SU-DHL-6 (cell line): ENCODE measurements around the gene ILDR2.

Experiments
- H2AFZ ChIP-seq: fragments of 200-600 bp; sonication (generic); 2 replicates; pipeline ENCODE4 v1.6.1; 2014; ENCODE audit warnings: low read depth, mild to moderate bottlenecking, moderate library complexity, mixed read lengths, antibody characterized with exemption, low read length; ENCODE audit not compliant: severe bottlenecking
- H3F3A ChIP-seq: fragments of 200-600 bp; shearing (Covaris generic); 2 replicates; pipeline ENCODE4 v1.6.0; 2016; ENCODE audit warnings: antibody characterized with exemption, mild to moderate bottlenecking; ENCODE audit not compliant: insufficient read depth
- H3K27ac ChIP-seq: fragments of 200-600 bp; sonication (generic); 2 replicates; pipeline ENCODE4 v1.5.1; 2016; ENCODE audit warnings: low read depth, mild to moderate bottlenecking, low read length, moderate library complexity, mixed read lengths
- H3K27me3 ChIP-seq: fragments of 200-600 bp; sonication (generic), shearing (Covaris generic); 2 replicates; pipeline ENCODE4 v1.6.0; 2014; ENCODE audit warnings: mild to moderate bottlenecking, low read length
- H3K36me3 ChIP-seq: fragments of 200-600 bp; sonication (generic); 2 replicates; pipeline ENCODE4 v1.6.1; 2014; ENCODE audit warnings: mild to moderate bottlenecking, low read length, mixed read lengths
- H3K4me2 ChIP-seq: fragments of 300-600, 200-600 bp; shearing (Covaris generic), sonication (generic); 2 replicates; pipeline ENCODE4 v1.6.0; 2014; ENCODE audit warnings: low read length, low read depth, mild to moderate bottlenecking; ENCODE audit not compliant: poor library complexity, severe bottlenecking
- H3K4me3 ChIP-seq: fragments of 200-600 bp; sonication (generic); 2 replicates; pipeline ENCODE4 v1.5.1; 2014; ENCODE audit warnings: antibody characterized with exemption, low read length, mild to moderate bottlenecking, mixed read lengths; ENCODE audit not compliant: insufficient read depth, poor library complexity, severe bottlenecking
- H3K79me2 ChIP-seq: fragments of 200-600 bp; sonication (generic); 2 replicates; pipeline ENCODE4 v1.6.1; 2014; ENCODE audit warnings: mild to moderate bottlenecking, low read length, moderate library complexity; ENCODE audit not compliant: insufficient read depth
- H3K9ac ChIP-seq: fragments of 200-600 bp; sonication (generic); 2 replicates; pipeline ENCODE4 v1.7.0; 2014; ENCODE audit warnings: mild to moderate bottlenecking, low read length
- H3K9me2 ChIP-seq: fragments of 200-600 bp; sonication (generic); replicated peaks from 2 replicates; pipeline ENCODE4 v1.6.1; 2014; ENCODE audit warnings: low read length; ENCODE audit not compliant: insufficient read depth
- H3K9me3 ChIP-seq: fragments of 200-600 bp; sonication (generic); 2 replicates; pipeline ENCODE4 v1.6.1; 2014; ENCODE audit warnings: low read length, mixed read lengths; ENCODE audit not compliant: insufficient read depth
- H4K20me1 ChIP-seq: fragments of 200-600 bp; sonication (generic); 2 replicates; pipeline ENCODE4 v1.6.1; 2014; ENCODE audit warnings: low read depth, mild to moderate bottlenecking, antibody characterized with exemption, low read length, moderate library complexity, mixed read lengths
- CTCF ChIP-seq: fragments of 200-600 bp; sonication (generic); IDR thresholded peaks from one replicate; pipeline ENCODE4 v1.5.1; 2017; ENCODE audit warnings: antibody characterized with exemption, mild to moderate bottlenecking, low read length, moderate library complexity; ENCODE audit not compliant: insufficient read depth, poor library complexity, severe bottlenecking
- EZH2phosphoT487 ChIP-seq: fragments of 200-600 bp; sonication (generic), shearing (Covaris generic); conservative IDR thresholded peaks from 2 replicates; pipeline ENCODE4 v1.6.1; 2018; ENCODE audit warnings: mild to moderate bottlenecking, antibody characterized with exemption, low read length, moderate library complexity, mixed read lengths

Gene ILDR2

GRCh38 chr1:166972826-166973225, 2.5 kb downstream of the ILDR2 start:
- Histone ChIP-seq H3K27ac (no peak overlapping the region), H3F3A (peaks cover 7% of the 10 kb centered on the region), H3K36me3 (no peaks in the 10 kb centered on the region), H3K4me3 (no peak overlapping the region), H3K79me2 (no peaks in the 10 kb centered on the region), H4K20me1 (no peaks in the 10 kb centered on the region), H3K9ac (no peak overlapping the region), H3K9me3 (no peaks in the 10 kb centered on the region), H3K27me3 (no peaks in the 10 kb centered on the region), H3K4me2 (no peak overlapping the region), H3K9me2 (no peaks in the 10 kb centered on the region), H2AFZ (no peak overlapping the region)
- TF ChIP-seq CTCF (no peak), EZH2phosphoT487 (no peak)

GRCh38 chr1:166972193-166972592, 3.1 kb downstream of the ILDR2 start:
- Histone ChIP-seq H3K9me2 (no peaks in the 10 kb centered on the region), H4K20me1 (no peaks in the 10 kb centered on the region), H2AFZ (no peak overlapping the region), H3K27ac (no peak overlapping the region), H3K27me3 (no peaks in the 10 kb centered on the region), H3K9ac (no peak overlapping the region), H3K36me3 (no peaks in the 10 kb centered on the region), H3K9me3 (no peaks in the 10 kb centered on the region), H3K4me2 (no peak overlapping the region), H3K79me2 (no peaks in the 10 kb centered on the region), H3K4me3 (no peak overlapping the region), H3F3A (peaks cover 7% of the 10 kb centered on the region)
- TF ChIP-seq CTCF (no peak), EZH2phosphoT487 (no peak)

- Histone ChIP-seq H3F3A (peaks cover 6% of the 10 kb centered on the region), H2AFZ (no peak overlapping the region), H4K20me1 (no peaks in the 10 kb centered on the region), H3K27ac (no peak overlapping the region), H3K79me2 (no peaks in the 10 kb centered on the region), H3K4me2 (no peak overlapping the region), H3K27me3 (no peaks in the 10 kb centered on the region), H3K9ac (no peak overlapping the region), H3K36me3 (no peaks in the 10 kb centered on the region), H3K9me3 (no peaks in the 10 kb centered on the region), H3K9me2 (no peaks in the 10 kb centered on the region), H3K4me3 (no peak overlapping the region)
- TF ChIP-seq CTCF = no peak
- TF ChIP-seq EZH2phosphoT487 = no peak
These were observed 4.1 kb downstream of the ILDR2 start for GRCh38 chr1:166971252-166971651.
